DOHH2 (cell line): ENCODE data around the gene NRGN.

Experiments used
- H3F3A ChIP-seq: fragments of 200-600 bp; sonication (generic), shearing (Covaris generic); 2 replicates; pipeline ENCODE4 v1.6.0; 2016; ENCODE audit warnings: antibody characterized with exemption, mild to moderate bottlenecking; ENCODE audit not compliant: control insufficient read depth, insufficient read depth
- H3K27ac ChIP-seq: fragments of 200-600 bp; sonication (generic); 2 replicates; pipeline ENCODE4 v1.5.1; 2014; ENCODE audit warnings: low read depth, mild to moderate bottlenecking, low read length, moderate library complexity
- H3K27me3 ChIP-seq: fragments of 200-600 bp; sonication (generic); 2 replicates; pipeline ENCODE4 v1.6.1; 2014; ENCODE audit warnings: mild to moderate bottlenecking, low read length, mixed read lengths; ENCODE audit not compliant: control insufficient read depth
- H3K36me3 ChIP-seq: fragments of 200-600 bp; sonication (generic); 2 replicates; pipeline ENCODE4 v1.6.1; 2014; ENCODE audit warnings: mild to moderate bottlenecking, low read length, moderate library complexity, mixed read lengths; ENCODE audit not compliant: control insufficient read depth
- H3K4me1 ChIP-seq: fragments of 200-600 bp; sonication (generic); 2 replicates; pipeline ENCODE4 v1.6.1; 2014; ENCODE audit warnings: mild to moderate bottlenecking, low read length, mixed read lengths; ENCODE audit not compliant: control insufficient read depth
- H3K4me2 ChIP-seq: fragments of 200-600 bp; sonication (generic); 2 replicates; pipeline ENCODE4 v1.6.0; 2014; ENCODE audit warnings: mild to moderate bottlenecking, low read length, moderate library complexity
- H3K4me3 ChIP-seq: fragments of 200-600 bp; sonication (generic); 2 replicates; pipeline ENCODE4 v1.5.1; 2014; ENCODE audit warnings: mild to moderate bottlenecking, low read length, mixed read lengths
- H3K79me2 ChIP-seq: fragments of 200-600 bp; sonication (generic); 2 replicates; pipeline ENCODE4 v1.6.1; 2014; ENCODE audit warnings: mild to moderate bottlenecking, low read length, mixed read lengths; ENCODE audit not compliant: control insufficient read depth
- H3K9me2 ChIP-seq: fragments of 200-600 bp; sonication (generic); replicated peaks from 2 replicates; pipeline ENCODE4 v1.6.1; 2014; ENCODE audit warnings: mild to moderate bottlenecking, low read length, mixed read lengths; ENCODE audit not compliant: control insufficient read depth
- H3K9me3 ChIP-seq: fragments of 200-600 bp; sonication (generic); 2 replicates; pipeline ENCODE4 v1.6.1; 2014; ENCODE audit warnings: antibody characterized with exemption, low read length, mixed read lengths; ENCODE audit not compliant: control insufficient read depth, insufficient read depth
- H4K20me1 ChIP-seq: fragments of 200-600 bp; sonication (generic); 2 replicates; pipeline ENCODE4 v1.6.0; 2014; ENCODE audit warnings: low read depth, mild to moderate bottlenecking, antibody characterized with exemption, low read length, moderate library complexity; ENCODE audit not compliant: control insufficient read depth, insufficient read depth
- EZH2phosphoT487 ChIP-seq: fragments of 200-600 bp; sonication (generic); IDR thresholded peaks from 2 replicates; pipeline ENCODE4 v1.6.1; 2017; ENCODE audit warnings: borderline replicate concordance, mild to moderate bottlenecking, antibody characterized with exemption, low read length, moderate library complexity, mixed read lengths
- TF ChIP-seq, protein P1 (sequence below): fragments of 200-600 bp; sonication (generic); IDR thresholded peaks from one replicate; pipeline ENCODE4 v1.5.1; 2014; ENCODE audit warnings: antibody characterized with exemption, mild to moderate bottlenecking, low read depth, low read length; ENCODE audit not compliant: poor library complexity, severe bottlenecking

The NRGN gene

DNA sequence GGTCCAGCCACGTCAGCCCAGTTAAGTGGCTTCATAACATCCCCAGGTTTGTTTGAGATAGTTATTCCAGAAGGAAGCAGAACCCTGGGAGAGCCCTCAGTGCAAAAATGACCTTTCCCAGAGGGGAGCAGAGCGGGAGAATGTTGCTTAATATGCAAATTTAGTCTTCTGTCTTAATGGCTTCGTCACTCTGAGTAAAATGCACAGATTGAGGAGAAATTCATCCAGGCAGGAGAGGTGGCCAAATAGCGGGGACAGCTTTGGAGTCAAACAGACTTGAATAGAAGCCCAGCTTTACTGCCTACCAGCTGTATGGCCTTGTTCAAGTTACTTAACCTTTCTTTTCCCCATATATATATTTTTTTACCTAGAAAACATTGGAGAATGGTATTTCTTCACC is 12.3 kb upstream of the NRGN start:
- no peaks in the 10 kb centered on the region for H3K27me3 ChIP-seq
- TF ChIP-seq, protein P1, sequence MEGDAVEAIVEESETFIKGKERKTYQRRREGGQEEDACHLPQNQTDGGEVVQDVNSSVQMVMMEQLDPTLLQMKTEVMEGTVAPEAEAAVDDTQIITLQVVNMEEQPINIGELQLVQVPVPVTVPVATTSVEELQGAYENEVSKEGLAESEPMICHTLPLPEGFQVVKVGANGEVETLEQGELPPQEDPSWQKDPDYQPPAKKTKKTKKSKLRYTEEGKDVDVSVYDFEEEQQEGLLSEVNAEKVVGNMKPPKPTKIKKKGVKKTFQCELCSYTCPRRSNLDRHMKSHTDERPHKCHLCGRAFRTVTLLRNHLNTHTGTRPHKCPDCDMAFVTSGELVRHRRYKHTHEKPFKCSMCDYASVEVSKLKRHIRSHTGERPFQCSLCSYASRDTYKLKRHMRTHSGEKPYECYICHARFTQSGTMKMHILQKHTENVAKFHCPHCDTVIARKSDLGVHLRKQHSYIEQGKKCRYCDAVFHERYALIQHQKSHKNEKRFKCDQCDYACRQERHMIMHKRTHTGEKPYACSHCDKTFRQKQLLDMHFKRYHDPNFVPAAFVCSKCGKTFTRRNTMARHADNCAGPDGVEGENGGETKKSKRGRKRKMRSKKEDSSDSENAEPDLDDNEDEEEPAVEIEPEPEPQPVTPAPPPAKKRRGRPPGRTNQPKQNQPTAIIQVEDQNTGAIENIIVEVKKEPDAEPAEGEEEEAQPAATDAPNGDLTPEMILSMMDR, result no peak
- no peak for TF ChIP-seq EZH2phosphoT487
- H3K79me2 ChIP-seq, result no peaks in the 10 kb centered on the region
- H3K27ac ChIP-seq, result no peak overlapping the region
- H3K4me3 ChIP-seq, result no peak overlapping the region
- H4K20me1 ChIP-seq, result no peaks in the 10 kb centered on the region
- H3K9me3 ChIP-seq, result no peaks in the 10 kb centered on the region
- H3K4me2 ChIP-seq, result no peak overlapping the region
- H3K4me1 ChIP-seq, result peaks cover 45% of the 10 kb centered on the region
- H3K36me3 ChIP-seq, result no peaks in the 10 kb centered on the region
- no peaks in the 10 kb centered on the region for H3K9me2 ChIP-seq
- H3F3A ChIP-seq, result no peaks in the 10 kb centered on the region

DNA sequence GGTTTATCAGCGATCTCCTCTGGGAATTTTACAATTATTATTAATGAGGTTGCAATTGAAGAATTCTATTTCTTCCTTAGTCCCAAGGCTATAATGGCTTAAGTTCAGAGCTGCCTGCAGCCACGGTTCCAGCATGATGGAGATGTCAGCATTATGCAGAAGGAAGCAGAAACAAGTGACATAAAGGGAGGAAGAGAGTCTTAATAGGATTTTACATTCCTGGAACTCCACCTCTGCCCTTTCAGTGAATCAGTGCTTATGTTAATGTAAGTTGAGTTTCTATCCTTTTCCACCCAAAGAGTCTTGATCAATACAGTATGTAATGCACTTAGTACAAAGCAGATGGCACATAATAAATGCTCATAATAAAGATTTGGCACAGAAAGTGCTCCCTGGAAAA is 11.6 kb upstream of the NRGN start:
- H3K9me3 ChIP-seq, result no peaks in the 10 kb centered on the region
- H3K4me1 ChIP-seq, result peaks cover 38% of the 10 kb centered on the region
- H3K4me2 ChIP-seq, result no peak overlapping the region
- no peak overlapping the region for H3K27ac ChIP-seq
- no peaks in the 10 kb centered on the region for H3F3A ChIP-seq
- TF ChIP-seq EZH2phosphoT487, result no peak
- TF ChIP-seq, protein P1, result no peak
- no peak overlapping the region for H3K4me3 ChIP-seq
- no peaks in the 10 kb centered on the region for H3K36me3 ChIP-seq
- H4K20me1 ChIP-seq, result no peaks in the 10 kb centered on the region
- no peaks in the 10 kb centered on the region for H3K27me3 ChIP-seq
- H3K9me2 ChIP-seq, result no peaks in the 10 kb centered on the region
- no peaks in the 10 kb centered on the region for H3K79me2 ChIP-seq

GRCh38 chr11:124729571-124729970 is 10.2 kb upstream of the NRGN start:
- Histone ChIP-seq H3K4me3 (no peak overlapping the region), H3K4me1 (peaks cover 30% of the 10 kb centered on the region), H3K79me2 (no peaks in the 10 kb centered on the region), H4K20me1 (no peaks in the 10 kb centered on the region), H3F3A (no peaks in the 10 kb centered on the region), H3K27me3 (no peaks in the 10 kb centered on the region), H3K36me3 (no peaks in the 10 kb centered on the region), H3K27ac (no peak overlapping the region), H3K9me2 (no peaks in the 10 kb centered on the region), H3K9me3 (no peaks in the 10 kb centered on the region), H3K4me2 (no peak overlapping the region)
- TF ChIP-seq EZH2phosphoT487, result no peak
- TF ChIP-seq, protein P1, result no peak

- H3K4me3 ChIP-seq, result no peak overlapping the region
- TF ChIP-seq, protein P1, result no peak
- no peak for TF ChIP-seq EZH2phosphoT487
- H3K9me3 ChIP-seq, result no peaks in the 10 kb centered on the region
- H3K36me3 ChIP-seq, result no peaks in the 10 kb centered on the region
- H3K4me2 ChIP-seq, result no peak overlapping the region
- H3K27ac ChIP-seq, result no peak overlapping the region
- H3F3A ChIP-seq, result no peaks in the 10 kb centered on the region
- H4K20me1 ChIP-seq, result no peaks in the 10 kb centered on the region
- H3K4me1 ChIP-seq, result peaks cover 12% of the 10 kb centered on the region
- no peaks in the 10 kb centered on the region for H3K9me2 ChIP-seq
- peaks cover 3% of the 10 kb centered on the region; the same call in 1 of the 2 replicates for H3K27me3 ChIP-seq
- no peaks in the 10 kb centered on the region for H3K79me2 ChIP-seq
Measured at GRCh38 chr11:124732230-124732629, 7.5 kb upstream of the NRGN start.
